Mesodermal cell (in vitro differentiated cells): ENCODE results near the gene EFNA3.
A peak's percentile ranks its signal among the peaks of the same experiment; 100 is the strongest.

ENCODE experiments used
- H3K27ac ChIP-seq: 2 replicates; pipeline ENCODE4 v1.7.0; 2013; ENCODE audit warnings: mild to moderate bottlenecking, low read depth, low read length, moderate library complexity; ENCODE audit not compliant: severe bottlenecking
- H3K36me3 ChIP-seq: 2 replicates; pipeline ENCODE4 v1.7.1; 2013; ENCODE audit warnings: mild to moderate bottlenecking, low read length, moderate library complexity; ENCODE audit not compliant: control insufficient read depth, insufficient read depth
- H3K4me1 ChIP-seq: one replicate; pipeline ENCODE4 v1.7.1; 2013; ENCODE audit warnings: mild to moderate bottlenecking, low read length; ENCODE audit not compliant: insufficient read depth, control insufficient read depth, poor library complexity, severe bottlenecking
- H3K4me3 ChIP-seq: 2 replicates; pipeline ENCODE4 v1.7.0; 2013; ENCODE audit warnings: low read length, control low read depth, mild to moderate bottlenecking; ENCODE audit not compliant: insufficient read depth, poor library complexity, severe bottlenecking; ENCODE audit errors: extremely low read depth
- H3K9me3 ChIP-seq: 2 replicates; pipeline ENCODE4 v1.7.1; 2013; ENCODE audit warnings: mild to moderate bottlenecking, low read length, moderate library complexity; ENCODE audit not compliant: control insufficient read depth
- WGBS, 2 experiments: methylation state at CpG; one replicate each; pipeline ENCODE4 v1.1.5; 2013; ENCODE audit warnings: missing lambda C conversion rate in 2 of 2; ENCODE audit not compliant: insufficient coverage in 2 of 2; 5-methylcytosine and 5-hydroxymethylcytosine counted together

Gene EFNA3

GRCh38 chr1:155077758-155078445 is 735 bp upstream of the EFNA3 start:
- H3K36me3 ChIP-seq = no peaks in the 10 kb centered on the region
- WGBS, 2 experiments = 67 to 87% methylated on average over 3 of the region's 4 CpGs
- H3K27ac ChIP-seq = no peak overlapping the region
- H3K9me3 ChIP-seq = no peaks in the 10 kb centered on the region
- peaks cover 21% of the 10 kb centered on the region for H3K4me1 ChIP-seq
- H3K4me3 ChIP-seq = no peak overlapping the region

GRCh38 chr1:155079210-155079486 is 511 bp downstream of the EFNA3 start:
- H3K9me3 ChIP-seq = no peaks in the 10 kb centered on the region
- peak overlapping the region; percentile 38 for H3K4me3 ChIP-seq
- WGBS, 2 experiments = 5 to 11% methylated on average over 4 to 7 of the region's 10 CpGs
- H3K36me3 ChIP-seq = no peaks in the 10 kb centered on the region
- H3K27ac ChIP-seq = no peak overlapping the region
- H3K4me1 ChIP-seq = peaks cover 21% of the 10 kb centered on the region

- H3K27ac ChIP-seq = no peak overlapping the region
- H3K9me3 ChIP-seq = no peaks in the 10 kb centered on the region
- 1% methylated on average over 38 to 51 of the region's 67 CpGs for WGBS, 2 experiments
These were observed 1.1 kb downstream of the EFNA3 start for GRCh38 chr1:155079487-155080311.

GRCh38 chr1:155080312-155081228 is 1.9 kb downstream of the EFNA3 start:
- Histone ChIP-seq H3K27ac (no peak overlapping the region), H3K9me3 (no peaks in the 10 kb centered on the region), H3K4me1 (peaks cover 21% of the 10 kb centered on the region), H3K36me3 (no peaks in the 10 kb centered on the region), H3K4me3 (peak overlapping the region; percentile 38)
- WGBS, 2 experiments = 0 to 1% methylated on average over 22 to 29 of the region's 71 CpGs

More at GRCh38 chr1:155079487-155080311, 1.1 kb downstream of the EFNA3 start:
- Histone ChIP-seq H3K4me1 (peaks cover 21% of the 10 kb centered on the region), H3K36me3 (no peaks in the 10 kb centered on the region), H3K4me3 (peak overlapping the region; percentile 38)

GRCh38 chr1:155081472-155082300 is 3.0 kb downstream of the EFNA3 start:
- H3K4me3 ChIP-seq = peak overlapping the region; percentile 19

GRCh38 chr1:155082301-155083051 is 3.8 kb downstream of the EFNA3 start:
- H3K4me1 ChIP-seq = peaks cover 21% of the 10 kb centered on the region
- WGBS, 2 experiments = 8 to 13% methylated on average over 14 to 26 of the region's 36 CpGs
- no peaks in the 10 kb centered on the region for H3K9me3 ChIP-seq
- no peaks in the 10 kb centered on the region for H3K36me3 ChIP-seq
- H3K27ac ChIP-seq = no peak overlapping the region
- peak overlapping the region; percentile 8 for H3K4me3 ChIP-seq

More at GRCh38 chr1:155081472-155082300, 3.0 kb downstream of the EFNA3 start:
- H3K36me3 ChIP-seq = no peaks in the 10 kb centered on the region
- no peaks in the 10 kb centered on the region for H3K9me3 ChIP-seq
- peaks cover 21% of the 10 kb centered on the region for H3K4me1 ChIP-seq
- 2% methylated on average over 31 to 43 of the region's 68 CpGs for WGBS, 2 experiments
- H3K27ac ChIP-seq = no peak overlapping the region

GRCh38 chr1:155083052-155083541 is 4.5 kb downstream of the EFNA3 start:
- H3K4me1 ChIP-seq = peaks cover 21% of the 10 kb centered on the region
- 58 to 79% methylated on average over 2 to 5 of the region's 6 CpGs for WGBS, 2 experiments
- no peak overlapping the region for H3K4me3 ChIP-seq
- H3K27ac ChIP-seq = no peak overlapping the region
- H3K36me3 ChIP-seq = no peaks in the 10 kb centered on the region
- H3K9me3 ChIP-seq = no peaks in the 10 kb centered on the region

- H3K4me1 ChIP-seq = peaks cover 15% of the 10 kb centered on the region
- WGBS, 2 experiments = 42 to 59% methylated on average over 13 of the region's 21 CpGs
- H3K4me3 ChIP-seq = no peak overlapping the region
These were observed 5.5 kb downstream of the EFNA3 start for GRCh38 chr1:155083865-155084721.

More at GRCh38 chr1:155083865-155084721, 5.5 kb downstream of the EFNA3 start:
- Histone ChIP-seq H3K36me3 (no peaks in the 10 kb centered on the region), H3K9me3 (no peaks in the 10 kb centered on the region), H3K27ac (no peak overlapping the region)
